Keratinocyte (primary cell): Measurements from ENCODE around the gene OR6J1. TPM values are rescaled to one million over a fixed set of nuclear protein-coding genes. Genes with fewer than 3 reads are reported as not detected.
"Not testable (repeated sequence)": the region's sequence is repeated elsewhere in the genome, so short reads cannot be mapped to it uniquely, and the experiment has no call there.

ENCODE experiments used
- DNase-seq: peaks from one replicate; pipeline ENCODE4 v3.0.0-alpha.2; 2011; ENCODE audit warnings: low read depth, missing footprints, low spot score
- FAIRE-seq: peaks from 2 replicates; lab custom pipeline; 2011; peaks lifted over from hg19 to GRCh38; lab: Jason Lieb, UNC
- H2AFZ ChIP-seq: 2 replicates; pipeline ENCODE4 v1.6.0; 2012; ENCODE audit warnings: low read length, control low read depth, inconsistent platforms; ENCODE audit not compliant: control insufficient read depth
- H3K27ac ChIP-seq: 2 replicates; pipeline ENCODE4 v1.5.1; 2011; ENCODE audit warnings: low read length; ENCODE audit not compliant: control insufficient read depth, insufficient read depth
- H3K27me3 ChIP-seq: 3 replicates; pipeline ENCODE4 v1.6.0; 2011; ENCODE audit warnings: low read length; ENCODE audit not compliant: control insufficient read depth, insufficient read depth; ENCODE audit errors: extremely low read depth
- H3K36me3 ChIP-seq, 2 experiments: 2 replicates in 1 of 2; 3 replicates in 1 of 2; pipeline ENCODE4 v1.5.1; 2011; ENCODE audit warnings: low read length in 2 of 2, mild to moderate bottlenecking in 1 of 2; ENCODE audit not compliant: control insufficient read depth in 2 of 2, insufficient read depth in 2 of 2; ENCODE audit errors: extremely low read depth in 1 of 2
- H3K4me1 ChIP-seq: 3 replicates; pipeline ENCODE4 v1.5.1; 2011; ENCODE audit warnings: low read length; ENCODE audit not compliant: control insufficient read depth, insufficient read depth; ENCODE audit errors: extremely low read depth
- H3K4me2 ChIP-seq: 3 replicates; pipeline ENCODE4 v1.6.0; 2011; ENCODE audit warnings: low read depth, low read length; ENCODE audit not compliant: control insufficient read depth, insufficient read depth; ENCODE audit errors: extremely low read depth
- H3K4me3 ChIP-seq, 3 experiments: fragments of 200-600 bp in 1 of 3; sonication (generic) in 1 of 3; 2 replicates in 2 of 3; 3 replicates in 1 of 3; pipeline ENCODE4 v1.5.1; 2011 to 2016; ENCODE audit warnings: low read length in 3 of 3, mild to moderate bottlenecking in 3 of 3, control low read depth in 2 of 3, inconsistent platforms in 1 of 3, low read depth in 1 of 3, mixed read lengths in 1 of 3, mixed run types in 1 of 3, moderate library complexity in 1 of 3; ENCODE audit not compliant: control insufficient read depth in 2 of 3, insufficient read depth in 2 of 3; ENCODE audit errors: extremely low read depth in 1 of 3
- H3K79me2 ChIP-seq: 2 replicates; pipeline ENCODE4 v1.6.0; 2012; ENCODE audit warnings: low read length; ENCODE audit not compliant: control insufficient read depth, insufficient read depth
- H3K9ac ChIP-seq: 3 replicates; pipeline ENCODE4 v1.6.0; 2011; ENCODE audit warnings: low read length; ENCODE audit not compliant: control insufficient read depth, insufficient read depth; ENCODE audit errors: extremely low read depth
- H3K9me1 ChIP-seq: 3 replicates; pipeline ENCODE4 v1.6.0; 2011; ENCODE audit warnings: low read length; ENCODE audit not compliant: control insufficient read depth, insufficient read depth; ENCODE audit errors: extremely low read depth
- H3K9me3 ChIP-seq: 2 replicates; pipeline ENCODE4 v1.5.1; 2012; ENCODE audit warnings: low read depth, low read length; ENCODE audit not compliant: control insufficient read depth
- H4K20me1 ChIP-seq: 3 replicates; pipeline ENCODE4 v1.6.0; 2011; ENCODE audit warnings: low read length; ENCODE audit not compliant: control insufficient read depth, insufficient read depth; ENCODE audit errors: extremely low read depth
- CTCF ChIP-seq, 3 experiments: IDR thresholded peaks in 1 of 3; conservative IDR thresholded peaks in 1 of 3; optimal IDR thresholded peaks in 1 of 3; 2 replicates in 2 of 3; 3 replicates in 1 of 3; pipeline versions ENCODE3 to v1.5.1; 2011; ENCODE audit warnings: low read length in 3 of 3, mild to moderate bottlenecking in 3 of 3, moderate library complexity in 2 of 3, control low read depth in 1 of 3, inconsistent platforms in 1 of 3; ENCODE audit not compliant: insufficient read depth in 2 of 3; ENCODE audit errors: extremely low read depth in 1 of 3
- EZH2 ChIP-seq: IDR thresholded peaks from one replicate; pipeline ENCODE4 v1.6.1; 2012; ENCODE audit warnings: inconsistent platforms, mild to moderate bottlenecking, low read length, moderate library complexity
- dilution Hi-C: fragments of 300-500 bp; cut with MboI; formaldehyde crosslinking; loops from one replicate; pipeline ENCODE4 v1.7.0; 2020; ENCODE audit warnings: low sequenced_read_pairs; ENCODE audit not compliant: extremely low pct_ligation_motif_present
- polyA plus RNA-seq, 5 experiments: library from polyadenylated mRNA; depleted of rRNA in 3 of 5; stranded (reverse) in 3 of 5; stranded (forward) in 1 of 5; unstranded in 1 of 5; fragments of >200 nt; gene quantifications; 1 replicate in 1 of 5; 2 replicates in 3 of 5; 3 replicates in 1 of 5; pipeline versions ENCODE4 v1.2.1 to v1.2.3, GENCODE V29; 2011 to 2012; ENCODE audit warnings: missing spikeins in 2 of 5, low read depth in 1 of 5, low replicate concordance in 1 of 5

Gene OR6J1
- polyA plus RNA-seq, 1 donor (not counting 4 experiments of a cell fraction or from before 2014, with no cell fraction given): not detected

- Histone ChIP-seq H3K9ac (no peak overlapping the region), H4K20me1 (no peaks in the 10 kb centered on the region), H2AFZ (no peak overlapping the region), H3K79me2 (no peaks in the 10 kb centered on the region), H3K4me1 (peaks cover 3% of the 10 kb centered on the region), H3K36me3 (no peaks in the 10 kb centered on the region), H3K9me1 (no peaks in the 10 kb centered on the region), H3K9me3 (no peaks in the 10 kb centered on the region), H3K4me2 (no peak overlapping the region), H3K27me3 (no peaks in the 10 kb centered on the region), H3K4me3 (no peak overlapping the region), H3K27ac (no peak overlapping the region)
- FAIRE-seq: no peak
- no peak for TF ChIP-seq CTCF (optimal IDR thresholded peaks at IDR 0.05 in 1 of 3, IDR thresholded peaks at IDR 0.05 in 1 of 3, conservative IDR thresholded peaks at IDR 0.05 in 1 of 3; ENCODE audit: extremely low read depth in 1 of 3, insufficient read depth in 2 of 3, low read length in 3 of 3)
- no peak for DNase-seq
- dilution Hi-C loops: no loop called here
Measured at GRCh38 chr14:22640192-22640591, 4.0 kb downstream of the OR6J1 start.

GRCh38 chr14:22635980-22636379 lies 8.2 kb downstream of the OR6J1 start:
- H4K20me1 ChIP-seq, H3K4me3 ChIP-seq, H2AFZ ChIP-seq, H3K4me1 ChIP-seq, H3K36me3 ChIP-seq, H3K79me2 ChIP-seq, H3K4me2 ChIP-seq, H3K9me1 ChIP-seq, DNase-seq, dilution Hi-C loops, H3K9me3 ChIP-seq, FAIRE-seq, H3K27me3 ChIP-seq, H3K9ac ChIP-seq, H3K27ac ChIP-seq: not testable (repeated sequence)

GRCh38 chr14:22634233-22634900 lies 9.8 kb downstream of the OR6J1 start:
- TF ChIP-seq EZH2 (no peak), CTCF (optimal IDR thresholded peaks at IDR 0.05 in 1 of 3, IDR thresholded peaks at IDR 0.05 in 1 of 3, conservative IDR thresholded peaks at IDR 0.05 in 1 of 3; ENCODE audit: extremely low read depth in 1 of 3, insufficient read depth in 2 of 3, low read length in 3 of 3) (no peak)
- Histone ChIP-seq H4K20me1 (no peaks in the 10 kb centered on the region), H3K36me3 (no peaks in the 10 kb centered on the region), H3K4me3 (no peak overlapping the region), H3K27me3 (no peaks in the 10 kb centered on the region), H3K9me1 (no peaks in the 10 kb centered on the region), H3K4me1 (no peaks in the 10 kb centered on the region), H3K27ac (no peak overlapping the region), H2AFZ (no peak overlapping the region), H3K9me3 (no peaks in the 10 kb centered on the region), H3K9ac (no peak overlapping the region), H3K79me2 (no peaks in the 10 kb centered on the region), H3K4me2 (no peak overlapping the region)
- DNase-seq (no peak), FAIRE-seq (no peak)
- dilution Hi-C loops: no loop called here
